ENCODE measurements around the gene CMPK2.

The CMPK2 gene

GRCh38 chr2:6806604-6807003 is 59.1 kb downstream of the CMPK2 start:
- DNase-seq, result no peak

GRCh38 chr2:6800553-6800952 is 65.2 kb downstream of the CMPK2 start:
- no peak for DNase-seq
